Large intestine (tissue), 3 donors: ENCODE measurements around the gene TMEM135. TPM values are rescaled to one million over a fixed set of nuclear protein-coding genes. Genes with fewer than 3 reads are reported as not detected.
A peak's percentile ranks its signal among the peaks of the same experiment; 100 is the strongest.
"Not testable (repeated sequence)": the region's sequence is repeated elsewhere in the genome, so short reads cannot be mapped to it uniquely, and the experiment has no call there.

ENCODE experiments used
- DNase-seq, 2 donors: peaks; one replicate each; pipeline versions ENCODE4 v3.0.0 to v3.0.0-alpha.2; 2013
- H3K27ac ChIP-seq: one replicate; pipeline ENCODE4 v1.5.1; 2013; ENCODE audit warnings: low read length
- H3K27me3 ChIP-seq: 2 replicates; pipeline ENCODE4 v1.6.1; 2013; ENCODE audit warnings: low read length; ENCODE audit not compliant: control insufficient read depth, insufficient read depth
- H3K36me3 ChIP-seq: 2 replicates; pipeline ENCODE4 v1.6.1; 2013; ENCODE audit warnings: low read length; ENCODE audit not compliant: control insufficient read depth, insufficient read depth
- H3K4me1 ChIP-seq: one replicate; pipeline ENCODE4 v1.6.1; 2013; ENCODE audit warnings: low read length; ENCODE audit not compliant: control insufficient read depth, insufficient read depth
- H3K4me3 ChIP-seq: one replicate; pipeline ENCODE4 v1.5.1; 2013; ENCODE audit warnings: low read length
- H3K9me3 ChIP-seq: one replicate; pipeline ENCODE4 v1.6.1; 2013; ENCODE audit warnings: mild to moderate bottlenecking, low read depth, low read length, moderate library complexity; ENCODE audit not compliant: control insufficient read depth
- WGBS: methylation state at CpG from one replicate; pipeline ENCODE4 v1.1.5; 2013; ENCODE audit warnings: low lambda C conversion rate; ENCODE audit not compliant: insufficient coverage; 5-methylcytosine and 5-hydroxymethylcytosine counted together
- polyA plus RNA-seq: library from polyadenylated mRNA; unstranded; fragments of 120-200 nt; gene quantifications from one replicate; pipeline ENCODE4 v1.2.1, GENCODE V29; 2013

Gene TMEM135
- polyA plus RNA-seq, 1 donor: 19.9 TPM

GRCh38 chr11:87019613-87020271, 18.0 kb upstream of the TMEM135 start:
- Histone ChIP-seq H3K4me1 (no peaks in the 10 kb centered on the region), H3K27ac (no peak overlapping the region), H3K4me3 (no peak overlapping the region), H3K9me3 (no peaks in the 10 kb centered on the region), H3K27me3 (no peaks in the 10 kb centered on the region), H3K36me3 (no peaks in the 10 kb centered on the region)
- no CpG with 5 or more reads among the region's 1 CpG for WGBS
- DNase-seq: no peak

- H3K4me1 ChIP-seq: no peaks in the 10 kb centered on the region
- H3K27me3 ChIP-seq: no peaks in the 10 kb centered on the region
- no peak overlapping the region for H3K27ac ChIP-seq
- WGBS: no CpG with 5 or more reads among the region's 1 CpG
- H3K9me3 ChIP-seq: no peaks in the 10 kb centered on the region
- DNase-seq: no peak
- no peak overlapping the region for H3K4me3 ChIP-seq
- H3K36me3 ChIP-seq: no peaks in the 10 kb centered on the region
Measured at GRCh38 chr11:87020336-87020735, 17.4 kb upstream of the TMEM135 start.

GRCh38 chr11:87020764-87021365, 16.9 kb upstream of the TMEM135 start:
- Histone ChIP-seq H3K36me3 (no peaks in the 10 kb centered on the region), H3K4me1 (no peaks in the 10 kb centered on the region), H3K27me3 (no peaks in the 10 kb centered on the region), H3K9me3 (no peaks in the 10 kb centered on the region), H3K27ac (no peak overlapping the region), H3K4me3 (no peak overlapping the region)
- 84% methylated on average over 2 of the region's 3 CpGs for WGBS
- DNase-seq: no peak

GRCh38 chr11:87022254-87022653, 15.5 kb upstream of the TMEM135 start:
- Histone ChIP-seq H3K4me1 (no peaks in the 10 kb centered on the region), H3K27me3 (no peaks in the 10 kb centered on the region), H3K27ac (no peak overlapping the region), H3K4me3 (no peak overlapping the region), H3K36me3 (no peaks in the 10 kb centered on the region), H3K9me3 (no peaks in the 10 kb centered on the region)
- no peak for DNase-seq
- no CpG with 5 or more reads among the region's 1 CpG for WGBS

GRCh38 chr11:87022738-87023137, 15.0 kb upstream of the TMEM135 start:
- 100% methylated on average over 2 of the region's 3 CpGs for WGBS
- no peak overlapping the region for H3K4me3 ChIP-seq
- no peaks in the 10 kb centered on the region for H3K4me1 ChIP-seq
- H3K9me3 ChIP-seq: no peaks in the 10 kb centered on the region
- no peaks in the 10 kb centered on the region for H3K36me3 ChIP-seq
- no peak for DNase-seq
- no peaks in the 10 kb centered on the region for H3K27me3 ChIP-seq
- H3K27ac ChIP-seq: no peak overlapping the region

GRCh38 chr11:87026415-87026814, 11.3 kb upstream of the TMEM135 start:
- not testable (repeated sequence) for H3K9me3 ChIP-seq, H3K4me1 ChIP-seq, H3K27ac ChIP-seq, H3K36me3 ChIP-seq, H3K27me3 ChIP-seq, H3K4me3 ChIP-seq, DNase-seq
- WGBS: 100% methylated on average over 1 of the region's 1 CpG

GRCh38 chr11:87030458-87031054, 7.2 kb upstream of the TMEM135 start:
- Histone ChIP-seq H3K27me3 (no peaks in the 10 kb centered on the region), H3K4me3 (no peak overlapping the region), H3K27ac (no peak overlapping the region), H3K4me1 (no peaks in the 10 kb centered on the region), H3K36me3 (no peaks in the 10 kb centered on the region), H3K9me3 (no peaks in the 10 kb centered on the region)
- WGBS: no CpG with 5 or more reads among the region's 5 CpGs
- DNase-seq: peak in 1 of 2 donors; percentile 6

- Histone ChIP-seq H3K4me1 (no peaks in the 10 kb centered on the region), H3K9me3 (no peaks in the 10 kb centered on the region), H3K27me3 (no peaks in the 10 kb centered on the region), H3K36me3 (no peaks in the 10 kb centered on the region), H3K27ac (no peak overlapping the region), H3K4me3 (no peak overlapping the region)
- no peak for DNase-seq
- WGBS: no CpG with 5 or more reads among the region's 3 CpGs
Measured at GRCh38 chr11:87031433-87032170, 6.1 kb upstream of the TMEM135 start.

GRCh38 chr11:87033561-87033960, 4.2 kb upstream of the TMEM135 start:
- DNase-seq: no peak
- Histone ChIP-seq H3K4me1 (peaks cover 4% of the 10 kb centered on the region), H3K36me3 (no peaks in the 10 kb centered on the region), H3K27ac (no peak overlapping the region), H3K9me3 (no peaks in the 10 kb centered on the region), H3K27me3 (no peaks in the 10 kb centered on the region), H3K4me3 (no peak overlapping the region)
- WGBS: 100% methylated on average over 1 of the region's 8 CpGs

GRCh38 chr11:87035976-87036583, 1.7 kb upstream of the TMEM135 start:
- no peak overlapping the region for H3K27ac ChIP-seq
- no CpG with 5 or more reads among the region's 12 CpGs for WGBS

More at GRCh38 chr11:87035976-87036583, 1.7 kb upstream of the TMEM135 start:
- no peak for DNase-seq
- Histone ChIP-seq H3K4me3 (no peak overlapping the region), H3K9me3 (no peaks in the 10 kb centered on the region), H3K4me1 (peaks cover 12% of the 10 kb centered on the region), H3K27me3 (no peaks in the 10 kb centered on the region), H3K36me3 (no peaks in the 10 kb centered on the region)
